ENCODE results near the gene SPACA4.

SPACA4 gene

GRCh38 chr19:48625891-48626327, 19.4 kb downstream of the SPACA4 start:
- no peaks in the 10 kb centered on the region for H4K20me1 ChIP-seq (ENCODE audit: insufficient read depth, low read length)
- no peak overlapping the region for H3K27ac ChIP-seq (ENCODE audit: low read length)
- H3K9me2 ChIP-seq (replicated peaks; ENCODE audit: insufficient read depth, low read length): no peaks in the 10 kb centered on the region
- peaks cover 4% of the 10 kb centered on the region; the same call in 1 of the 2 replicates for H3F3A ChIP-seq (ENCODE audit: insufficient read depth, low read length)
- H3K79me2 ChIP-seq (ENCODE audit: low read length): peaks cover 14% of the 10 kb centered on the region
- DNase-seq: no peak
- no peak overlapping the region for H3K9ac ChIP-seq (ENCODE audit: low read length)
- no peak overlapping the region for H3K4me3 ChIP-seq (ENCODE audit: low read length)
- H3K27me3 ChIP-seq (replicated peaks; ENCODE audit: insufficient read depth, low read length): no peaks in the 10 kb centered on the region
- H2AFZ ChIP-seq (ENCODE audit: low read length): no peak overlapping the region
- H3K9me3 ChIP-seq (replicated peaks; ENCODE audit: insufficient read depth, low read length): no peaks in the 10 kb centered on the region
- H3K36me3 ChIP-seq (replicated peaks; ENCODE audit: insufficient read depth, low read length): no peaks in the 10 kb centered on the region
- H3K4me2 ChIP-seq (ENCODE audit: low read depth, low read length): no peak overlapping the region
- TF ChIP-seq EZH2 (optimal IDR thresholded peaks at IDR 0.05; ENCODE audit: low read depth, low read length) (no peak), EZH2phosphoT487 (IDR thresholded peaks at IDR 0.05; ENCODE audit: low read length) (no peak), CTCF (IDR thresholded peaks at IDR 0.05; ENCODE audit: low read length) (no peak)
- H3K4me1 ChIP-seq (ENCODE audit: low read length): peaks cover 7% of the 10 kb centered on the region; the same call in 1 of the 2 replicates

GRCh38 chr19:48627201-48627864, 20.8 kb downstream of the SPACA4 start:
- TF ChIP-seq EZH2 (optimal IDR thresholded peaks at IDR 0.05; ENCODE audit: low read depth, low read length) (no peak), CTCF (IDR thresholded peaks at IDR 0.05; ENCODE audit: low read length) (no peak), EZH2phosphoT487 (IDR thresholded peaks at IDR 0.05; ENCODE audit: low read length) (no peak)
- Histone ChIP-seq H3K36me3 (replicated peaks; ENCODE audit: insufficient read depth, low read length) (no peaks in the 10 kb centered on the region), H3K9me2 (replicated peaks; ENCODE audit: insufficient read depth, low read length) (no peaks in the 10 kb centered on the region), H3K27ac (ENCODE audit: low read length) (no peak overlapping the region), H3F3A (ENCODE audit: insufficient read depth, low read length) (peaks cover 9% of the 10 kb centered on the region; the same call in 1 of the 2 replicates), H3K9me3 (replicated peaks; ENCODE audit: insufficient read depth, low read length) (no peaks in the 10 kb centered on the region), H3K9ac (ENCODE audit: low read length) (no peak overlapping the region), H2AFZ (ENCODE audit: low read length) (no peak overlapping the region), H3K4me2 (ENCODE audit: low read depth, low read length) (no peak overlapping the region), H3K27me3 (replicated peaks; ENCODE audit: insufficient read depth, low read length) (no peaks in the 10 kb centered on the region), H3K4me1 (ENCODE audit: low read length) (peaks cover 7% of the 10 kb centered on the region; the same call in 1 of the 2 replicates), H3K79me2 (ENCODE audit: low read length) (peaks cover 14% of the 10 kb centered on the region), H4K20me1 (ENCODE audit: insufficient read depth, low read length) (no peaks in the 10 kb centered on the region), H3K4me3 (ENCODE audit: low read length) (no peak overlapping the region)
- no peak for DNase-seq

GRCh38 chr19:48627865-48628314, 21.3 kb downstream of the SPACA4 start:
- TF ChIP-seq CTCF (IDR thresholded peaks at IDR 0.05; ENCODE audit: low read length) (no peak), EZH2phosphoT487 (IDR thresholded peaks at IDR 0.05; ENCODE audit: low read length) (no peak), EZH2 (optimal IDR thresholded peaks at IDR 0.05; ENCODE audit: low read depth, low read length) (no peak)
- Histone ChIP-seq H3K27ac (ENCODE audit: low read length) (no peak overlapping the region), H3K4me2 (ENCODE audit: low read depth, low read length) (no peak overlapping the region), H2AFZ (ENCODE audit: low read length) (no peak overlapping the region), H3K27me3 (replicated peaks; ENCODE audit: insufficient read depth, low read length) (no peaks in the 10 kb centered on the region), H3K79me2 (ENCODE audit: low read length) (peaks cover 14% of the 10 kb centered on the region), H3K4me3 (ENCODE audit: low read length) (no peak overlapping the region), H3K9ac (ENCODE audit: low read length) (no peak overlapping the region), H4K20me1 (ENCODE audit: insufficient read depth, low read length) (no peaks in the 10 kb centered on the region), H3K9me3 (replicated peaks; ENCODE audit: insufficient read depth, low read length) (no peaks in the 10 kb centered on the region), H3K9me2 (replicated peaks; ENCODE audit: insufficient read depth, low read length) (no peaks in the 10 kb centered on the region), H3K4me1 (ENCODE audit: low read length) (peaks cover 12% of the 10 kb centered on the region), H3K36me3 (replicated peaks; ENCODE audit: insufficient read depth, low read length) (no peaks in the 10 kb centered on the region), H3F3A (ENCODE audit: insufficient read depth, low read length) (peaks cover 13% of the 10 kb centered on the region; the same call in 1 of the 2 replicates)
- no peak for DNase-seq

Data from MM.1S (cell line).